Measurements from ENCODE around the gene PLEKHA5. TPM values are rescaled to one million over a fixed set of nuclear protein-coding genes. Genes with fewer than 3 reads are reported as not detected.

The PLEKHA5 gene
- total RNA-seq, 5 donors from 2014 or later (not counting 1 experiment from before 2014, with no cell fraction given): 0.96 to 11.0 (median 4.9) TPM

GRCh38 chr12:19402211-19402610 lies 272.7 kb downstream of the PLEKHA5 start:
- ChIA-PET CTCF (no interaction called here), POLR2A (no interaction called here)
- ATAC-seq (replicated peaks in 1 of 4) (no peak), DNase-seq (no peak)
- H3K4me3 ChIP-seq (ENCODE audit: control insufficient read depth in 1 of 2, extremely low read depth in 1 of 2, low read length in 1 of 2): no peak overlapping the region
- no peaks in the 10 kb centered on the region for H3K27me3 ChIP-seq (replicated peaks in 1 of 2; ENCODE audit: control insufficient read depth in 2 of 2, extremely low read depth in 1 of 2, insufficient read depth in 2 of 2, low read length in 1 of 2)
- no peak overlapping the region for H3K27ac Mint-ChIP-seq
- peaks cover 2% of the 10 kb centered on the region for H3K36me3 Mint-ChIP-seq
- no peaks in the 10 kb centered on the region for H3K27me3 Mint-ChIP-seq
- peaks cover 2 to 42% of the 10 kb centered on the region in 2 experiments for H3K4me1 ChIP-seq (ENCODE audit: control insufficient read depth in 1 of 2, extremely low read depth in 1 of 2, insufficient read depth in 2 of 2, low read length in 2 of 2)
- 91% methylated on average over 3 of the region's 6 CpGs for WGBS (ENCODE audit: insufficient coverage)
- no peaks in the 10 kb centered on the region for H3K9me3 ChIP-seq
- H3K4me3 Mint-ChIP-seq: no peak overlapping the region
- H3K27ac ChIP-seq (ENCODE audit: low read length): no peak overlapping the region
- no peaks in the 10 kb centered on the region for H3K36me3 ChIP-seq (ENCODE audit: control insufficient read depth in 2 of 2, extremely low read depth in 1 of 2, insufficient read depth in 1 of 2, low read length in 1 of 2)
- H3K9me3 Mint-ChIP-seq: peaks cover 4 to 7% (median 4%) of the 10 kb centered on the region in 3 donors
- H3K4me1 Mint-ChIP-seq: peaks cover 13 to 19% (median 16%) of the 10 kb centered on the region in 3 donors

GRCh38 chr12:19402743-19403431 lies 273.4 kb downstream of the PLEKHA5 start:
- ATAC-seq (replicated peaks in 1 of 4) (no peak), DNase-seq (no peak)
- Histone ChIP-seq H3K27me3 (replicated peaks in 1 of 2; ENCODE audit: control insufficient read depth in 2 of 2, extremely low read depth in 1 of 2, insufficient read depth in 2 of 2, low read length in 1 of 2) (no peaks in the 10 kb centered on the region), H3K4me1 (ENCODE audit: control insufficient read depth in 1 of 2, extremely low read depth in 1 of 2, insufficient read depth in 2 of 2, low read length in 2 of 2) (peaks cover 2 to 42% of the 10 kb centered on the region in 2 experiments), H3K4me3 (ENCODE audit: control insufficient read depth in 1 of 2, extremely low read depth in 1 of 2, low read length in 1 of 2) (no peak overlapping the region), H3K9me3 (no peaks in the 10 kb centered on the region), H3K27ac (ENCODE audit: low read length) (no peak overlapping the region), H3K36me3 (ENCODE audit: control insufficient read depth in 2 of 2, extremely low read depth in 1 of 2, insufficient read depth in 1 of 2, low read length in 1 of 2) (no peaks in the 10 kb centered on the region)
- Mint-ChIP-seq H3K27me3 (no peaks in the 10 kb centered on the region), H3K27ac (peak overlapping the region in 1 of 2 donors; percentile 16), H3K9me3 (peaks cover 4 to 7% (median 4%) of the 10 kb centered on the region in 3 donors), H3K36me3 (peaks cover 2% of the 10 kb centered on the region), H3K4me3 (peak overlapping the region in 1 of 3 donors; percentile 55), H3K4me1 (peaks cover 13 to 19% (median 16%) of the 10 kb centered on the region in 3 donors)
- CTCF ChIA-PET: no interaction called here
- POLR2A ChIA-PET: interaction anchor here in 1 of 2 donors (1.0 kb wide), 1 partner anchor 9 kb away, joined by 3 read pairs; no protein-coding TSS in a partner anchor
- 100% methylated on average over 4 of the region's 4 CpGs for WGBS (ENCODE audit: insufficient coverage)

- Mint-ChIP-seq H3K9me3 (peaks cover 4 to 7% (median 4%) of the 10 kb centered on the region in 3 donors), H3K36me3 (peaks cover 2% of the 10 kb centered on the region), H3K27me3 (no peaks in the 10 kb centered on the region), H3K4me1 (peaks cover 13 to 19% (median 16%) of the 10 kb centered on the region in 3 donors), H3K27ac (peak overlapping the region; percentile 87 to 88), H3K4me3 (peak overlapping the region in 2 of 3 donors; percentile 43 to 55)
- 40% methylated on average over 4 of the region's 16 CpGs for WGBS (ENCODE audit: insufficient coverage)
- H3K4me3 ChIP-seq (ENCODE audit: control insufficient read depth in 1 of 2, extremely low read depth in 1 of 2, low read length in 1 of 2): peak overlapping the region in 1 of 2 donors; percentile 26
- H3K4me1 ChIP-seq (ENCODE audit: control insufficient read depth in 1 of 2, extremely low read depth in 1 of 2, insufficient read depth in 2 of 2, low read length in 2 of 2): peaks cover 2 to 42% of the 10 kb centered on the region in 2 experiments
- H3K36me3 ChIP-seq (ENCODE audit: control insufficient read depth in 2 of 2, extremely low read depth in 1 of 2, insufficient read depth in 1 of 2, low read length in 1 of 2): no peaks in the 10 kb centered on the region
- POLR2A ChIA-PET: no interaction called here
- no peaks in the 10 kb centered on the region for H3K27me3 ChIP-seq (replicated peaks in 1 of 2; ENCODE audit: control insufficient read depth in 2 of 2, extremely low read depth in 1 of 2, insufficient read depth in 2 of 2, low read length in 1 of 2)
- DNase-seq: peak in 29 of 35 experiments; percentile 1 to 49 (median 21)
- H3K27ac ChIP-seq (ENCODE audit: low read length): peak overlapping the region; percentile 48
- H3K9me3 ChIP-seq: no peaks in the 10 kb centered on the region
- peak; percentile 66 to 95 (median 84) for ATAC-seq (replicated peaks in 1 of 4)
- CTCF ChIA-PET: no interaction called here
Measured at GRCh38 chr12:19404242-19404880, 274.8 kb downstream of the PLEKHA5 start.

- H3K4me1 ChIP-seq (ENCODE audit: control insufficient read depth in 1 of 2, extremely low read depth in 1 of 2, insufficient read depth in 2 of 2, low read length in 2 of 2): peaks cover 0 to 16% of the 10 kb centered on the region in 2 experiments
- H3K9me3 ChIP-seq: no peaks in the 10 kb centered on the region
- DNase-seq: no peak
- WGBS (ENCODE audit: insufficient coverage): no CpG with 5 or more reads among the region's 3 CpGs
- no peak overlapping the region for H3K4me3 ChIP-seq (ENCODE audit: control insufficient read depth in 1 of 2, extremely low read depth in 1 of 2, low read length in 1 of 2)
- Mint-ChIP-seq H3K36me3 (no peaks in the 10 kb centered on the region), H3K4me3 (no peak overlapping the region), H3K9me3 (peaks cover 0 to 3% (median under 1%) of the 10 kb centered on the region in 3 donors), H3K27me3 (no peaks in the 10 kb centered on the region), H3K27ac (no peak overlapping the region), H3K4me1 (peaks cover 3 to 6% (median 4%) of the 10 kb centered on the region in 3 donors)
- H3K36me3 ChIP-seq (ENCODE audit: control insufficient read depth in 2 of 2, extremely low read depth in 1 of 2, insufficient read depth in 1 of 2, low read length in 1 of 2): no peaks in the 10 kb centered on the region
- ChIA-PET CTCF (no interaction called here), POLR2A (no interaction called here)
- H3K27me3 ChIP-seq (replicated peaks in 1 of 2; ENCODE audit: control insufficient read depth in 2 of 2, extremely low read depth in 1 of 2, insufficient read depth in 2 of 2, low read length in 1 of 2): no peaks in the 10 kb centered on the region
- no peak for ATAC-seq (replicated peaks in 1 of 4)
- no peak overlapping the region for H3K27ac ChIP-seq (ENCODE audit: low read length)
Measured at GRCh38 chr12:19409376-19409775, 279.8 kb downstream of the PLEKHA5 start.

DNA sequence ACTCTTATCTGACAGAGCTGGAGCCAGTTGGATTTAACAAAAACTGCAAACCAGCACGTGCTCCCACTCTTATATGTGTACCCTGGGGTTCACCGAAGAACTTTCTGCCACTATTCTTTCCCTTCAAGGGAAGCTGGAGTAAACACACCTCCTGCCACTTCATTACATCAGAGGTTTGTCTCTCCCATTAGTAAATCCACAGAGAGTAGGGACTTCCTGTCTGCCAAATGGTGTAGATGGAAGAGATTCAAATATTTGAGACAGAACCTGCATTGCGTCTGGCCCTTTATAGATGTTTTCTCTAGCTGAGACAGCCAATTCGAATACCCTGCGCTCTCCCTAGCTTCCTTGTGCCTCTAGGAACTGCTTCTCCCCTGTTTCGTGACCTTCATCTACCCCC lies 280.7 kb downstream of the PLEKHA5 start:
- H3K4me1 ChIP-seq (ENCODE audit: control insufficient read depth in 1 of 2, extremely low read depth in 1 of 2, insufficient read depth in 2 of 2, low read length in 2 of 2): peaks cover 0 to 8% of the 10 kb centered on the region in 2 experiments
- H3K36me3 ChIP-seq (ENCODE audit: control insufficient read depth in 2 of 2, extremely low read depth in 1 of 2, insufficient read depth in 1 of 2, low read length in 1 of 2): no peaks in the 10 kb centered on the region
- ChIA-PET POLR2A (no interaction called here), CTCF (no interaction called here)
- DNase-seq: no peak
- 60% methylated on average over 1 of the region's 6 CpGs for WGBS (ENCODE audit: insufficient coverage)
- H3K27ac Mint-ChIP-seq: no peak overlapping the region
- H3K27me3 Mint-ChIP-seq: no peaks in the 10 kb centered on the region
- no peak overlapping the region for H3K4me3 ChIP-seq (ENCODE audit: control insufficient read depth in 1 of 2, extremely low read depth in 1 of 2, low read length in 1 of 2)
- peaks cover 0 to 3% (median 0%) of the 10 kb centered on the region in 3 donors for H3K4me1 Mint-ChIP-seq
- H3K36me3 Mint-ChIP-seq: no peaks in the 10 kb centered on the region
- H3K27ac ChIP-seq (ENCODE audit: low read length): no peak overlapping the region
- no peaks in the 10 kb centered on the region for H3K9me3 ChIP-seq
- ATAC-seq (replicated peaks in 1 of 4): no peak
- H3K4me3 Mint-ChIP-seq: no peak overlapping the region
- no peaks in the 10 kb centered on the region for H3K9me3 Mint-ChIP-seq
- no peaks in the 10 kb centered on the region for H3K27me3 ChIP-seq (replicated peaks in 1 of 2; ENCODE audit: control insufficient read depth in 2 of 2, extremely low read depth in 1 of 2, insufficient read depth in 2 of 2, low read length in 1 of 2)

- CTCF ChIA-PET: no interaction called here
- peaks cover 0 to 4% of the 10 kb centered on the region in 2 experiments for H3K4me1 ChIP-seq (ENCODE audit: control insufficient read depth in 1 of 2, extremely low read depth in 1 of 2, insufficient read depth in 2 of 2, low read length in 2 of 2)
- no peak overlapping the region for H3K27ac Mint-ChIP-seq
Measured at GRCh38 chr12:19410629-19411185, 281.2 kb downstream of the PLEKHA5 start.

More at GRCh38 chr12:19410629-19411185, 281.2 kb downstream of the PLEKHA5 start:
- no peaks in the 10 kb centered on the region for H3K27me3 Mint-ChIP-seq
- no peak overlapping the region for H3K27ac ChIP-seq (ENCODE audit: low read length)
- ATAC-seq (replicated peaks in 1 of 4) (no peak), DNase-seq (no peak)
- POLR2A ChIA-PET: no interaction called here
- H3K9me3 ChIP-seq: no peaks in the 10 kb centered on the region
- H3K4me1 Mint-ChIP-seq: no peaks in the 10 kb centered on the region
- 50% methylated on average over 2 of the region's 7 CpGs for WGBS (ENCODE audit: insufficient coverage)
- no peaks in the 10 kb centered on the region for H3K36me3 ChIP-seq (ENCODE audit: control insufficient read depth in 2 of 2, extremely low read depth in 1 of 2, insufficient read depth in 1 of 2, low read length in 1 of 2)
- no peaks in the 10 kb centered on the region for H3K27me3 ChIP-seq (replicated peaks in 1 of 2; ENCODE audit: control insufficient read depth in 2 of 2, extremely low read depth in 1 of 2, insufficient read depth in 2 of 2, low read length in 1 of 2)
- no peak overlapping the region for H3K4me3 Mint-ChIP-seq
- H3K9me3 Mint-ChIP-seq: no peaks in the 10 kb centered on the region
- H3K4me3 ChIP-seq (ENCODE audit: control insufficient read depth in 1 of 2, extremely low read depth in 1 of 2, low read length in 1 of 2): no peak overlapping the region
- H3K36me3 Mint-ChIP-seq: no peaks in the 10 kb centered on the region
